OCI-LY1 (cell line): ENCODE measurements around the gene ANKH.

ENCODE experiments used
- H2AFZ ChIP-seq: fragments of 200-600 bp; sonication (generic), shearing (Covaris generic); 2 replicates; pipeline ENCODE4 v1.6.0; 2014; ENCODE audit warnings: antibody characterized with exemption, mild to moderate bottlenecking, low read length
- H3F3A ChIP-seq: fragments of 200-600 bp; sonication (generic), shearing (Covaris generic); 2 replicates; pipeline ENCODE4 v1.6.0; 2014; ENCODE audit warnings: mild to moderate bottlenecking, antibody characterized with exemption, low read length, moderate library complexity; ENCODE audit not compliant: insufficient read depth
- H3K27ac ChIP-seq: fragments of 200-600 bp; sonication (generic); 2 replicates; pipeline ENCODE4 v1.5.1; 2014; ENCODE audit warnings: low read length, mixed run types, mild to moderate bottlenecking, low read depth; ENCODE audit not compliant: poor library complexity, severe bottlenecking
- H3K27me3 ChIP-seq: fragments of 200-600 bp; sonication (generic); 2 replicates; pipeline ENCODE4 v1.6.0; 2014; ENCODE audit warnings: antibody characterized with exemption, mild to moderate bottlenecking, low read length, moderate library complexity; ENCODE audit not compliant: insufficient read depth
- H3K36me3 ChIP-seq: fragments of 200-600 bp; sonication (generic); 2 replicates; pipeline ENCODE4 v1.6.1; 2014; ENCODE audit warnings: mild to moderate bottlenecking, antibody characterized with exemption, low read length, moderate library complexity, mixed read lengths; ENCODE audit not compliant: insufficient read depth
- H3K4me1 ChIP-seq: fragments of 200-600 bp; sonication (generic); 2 replicates; pipeline ENCODE4 v1.5.1; 2014; ENCODE audit warnings: mild to moderate bottlenecking, low read length, moderate library complexity; ENCODE audit not compliant: insufficient read depth, severe bottlenecking
- H3K4me2 ChIP-seq: fragments of 200-600 bp; sonication (generic), shearing (Covaris generic); 2 replicates; pipeline ENCODE4 v1.6.1; 2014; ENCODE audit warnings: low read length
- H3K4me3 ChIP-seq: fragments of 200-600 bp; sonication (generic); 2 replicates; pipeline ENCODE4 v1.5.1; 2014; ENCODE audit warnings: low read length, low read depth, mild to moderate bottlenecking, mixed read lengths; ENCODE audit not compliant: poor library complexity, severe bottlenecking
- H3K79me2 ChIP-seq: fragments of 200-600 bp; shearing (Covaris generic); 2 replicates; pipeline ENCODE4 v1.6.1; 2016; ENCODE audit warnings: mixed run types, low read length, mixed read lengths; ENCODE audit not compliant: insufficient read depth
- H3K9ac ChIP-seq: fragments of 200-600 bp; sonication (generic), shearing (Covaris generic); 2 replicates; pipeline ENCODE4 v1.6.1; 2014; ENCODE audit warnings: mild to moderate bottlenecking, low read length, mixed read lengths
- H3K9me2 ChIP-seq: fragments of 200-600 bp; sonication (generic), shearing (Covaris generic); 2 replicates; pipeline ENCODE4 v1.6.1; 2014; ENCODE audit warnings: low read depth, mild to moderate bottlenecking, low read length, mixed read lengths
- H3K9me3 ChIP-seq: fragments of 200-600 bp; shearing (Covaris generic); 2 replicates; pipeline ENCODE4 v1.6.1; 2014; ENCODE audit warnings: low read length, mixed read lengths
- H4K20me1 ChIP-seq: fragments of 200-600 bp; sonication (generic), shearing (Covaris generic); 2 replicates; pipeline ENCODE4 v1.6.0; 2016; ENCODE audit warnings: mild to moderate bottlenecking, low read length; ENCODE audit not compliant: insufficient read depth
- CTCF ChIP-seq: fragments of 200-600 bp; sonication (generic), shearing (Covaris generic); IDR thresholded peaks from 2 replicates; pipeline ENCODE4 v1.5.1; 2017; ENCODE audit warnings: mild to moderate bottlenecking, antibody characterized with exemption, low read length, moderate library complexity, mixed read lengths
- EZH2 ChIP-seq: fragments of 200-600 bp; sonication (generic), shearing (Covaris generic); IDR thresholded peaks from 2 replicates; pipeline ENCODE4 v1.8.0; 2017; ENCODE audit warnings: borderline replicate concordance, mixed run types, mild to moderate bottlenecking, antibody characterized with exemption, low read length, moderate library complexity, mixed read lengths

ANKH gene

GRCh38 chr5:14893381-14893780, 21.8 kb upstream of the ANKH start:
- TF ChIP-seq CTCF: no peak
- TF ChIP-seq EZH2: no peak
- Histone ChIP-seq H3K9ac (no peak overlapping the region), H2AFZ (no peak overlapping the region), H4K20me1 (no peaks in the 10 kb centered on the region), H3K36me3 (no peaks in the 10 kb centered on the region), H3K9me3 (no peaks in the 10 kb centered on the region), H3K4me2 (no peak overlapping the region), H3K9me2 (no peaks in the 10 kb centered on the region), H3K79me2 (no peaks in the 10 kb centered on the region), H3F3A (no peaks in the 10 kb centered on the region), H3K4me3 (no peak overlapping the region), H3K27me3 (no peaks in the 10 kb centered on the region), H3K27ac (no peak overlapping the region), H3K4me1 (no peaks in the 10 kb centered on the region)

- Histone ChIP-seq H3K79me2 (no peaks in the 10 kb centered on the region), H3K9ac (no peak overlapping the region), H3K36me3 (no peaks in the 10 kb centered on the region), H3K9me2 (no peaks in the 10 kb centered on the region), H4K20me1 (no peaks in the 10 kb centered on the region), H3K4me3 (no peak overlapping the region), H3K9me3 (no peaks in the 10 kb centered on the region), H3K4me1 (no peaks in the 10 kb centered on the region), H2AFZ (no peak overlapping the region), H3F3A (no peaks in the 10 kb centered on the region), H3K4me2 (no peak overlapping the region), H3K27me3 (no peaks in the 10 kb centered on the region), H3K27ac (no peak overlapping the region)
- TF ChIP-seq CTCF (no peak), EZH2 (no peak)
These were observed 19.3 kb upstream of the ANKH start for GRCh38 chr5:14890846-14891245.

GRCh38 chr5:14884062-14884612, 12.6 kb upstream of the ANKH start:
- TF ChIP-seq EZH2 (no peak), CTCF (no peak)
- Histone ChIP-seq H4K20me1 (no peaks in the 10 kb centered on the region), H3K27ac (no peak overlapping the region), H3K9me2 (no peaks in the 10 kb centered on the region), H3K4me3 (no peak overlapping the region), H3K27me3 (peaks cover 3% of the 10 kb centered on the region; the same call in 1 of the 2 replicates), H3K9me3 (no peaks in the 10 kb centered on the region), H3F3A (no peaks in the 10 kb centered on the region), H3K9ac (no peak overlapping the region), H3K79me2 (no peaks in the 10 kb centered on the region), H2AFZ (no peak overlapping the region), H3K4me2 (no peak overlapping the region), H3K36me3 (no peaks in the 10 kb centered on the region), H3K4me1 (no peaks in the 10 kb centered on the region)
